IMR-90 (cell line): ENCODE results near the gene CLEC2D. TPM values are rescaled to one million over a fixed set of nuclear protein-coding genes. Genes with fewer than 3 reads are reported as not detected.

Experiments used
- ATAC-seq: fragments of 200-7000 bp; cut with Tn5 transposase; 2 replicates; pipeline ENCODE4 v1.9.1; 2020; ENCODE audit warnings: low read depth, mild to moderate bottlenecking, moderate library complexity
- BruUV-seq: library from RNA; stranded (reverse); fragments of 400-500 nt; replicated peaks from 2 replicates; lab custom pipeline; 2021; lab: Mats Ljungman, UMichigan
- CTCF ChIA-PET: fragments of 300-600 bp; formaldehyde crosslinking; extraction: SDS; loops from one replicate; lab custom pipeline; 2021; ENCODE audit warnings: antibody characterized with exemption; lab: Yijun Ruan, JAX
- POLR2A ChIA-PET: fragments of 300-600 bp; sonication (Branson Sonifier 250); formaldehyde crosslinking; loops from one replicate; lab custom pipeline; 2022; ENCODE audit warnings: antibody characterized with exemption; ENCODE audit not compliant: unreplicated experiment; lab: Charles Lee
- DNase-seq: peaks from one replicate; pipeline ENCODE4 v3.0.0; 2013
- H2AFZ ChIP-seq: replicated peaks from 2 replicates; pipeline ENCODE3; 2013; ENCODE audit warnings: low read length, mild to moderate bottlenecking; ENCODE audit not compliant: poor library complexity
- H2AK5ac ChIP-seq: 2 replicates; pipeline ENCODE4 v1.6.1; 2013; ENCODE audit warnings: low read depth, low read length, inconsistent platforms
- H2AK9ac ChIP-seq: replicated peaks from 2 replicates; pipeline ENCODE3; 2013; ENCODE audit warnings: mild to moderate bottlenecking, low read depth, low read length, moderate library complexity; ENCODE audit not compliant: poor library complexity
- H2BK120ac ChIP-seq: 2 replicates; pipeline ENCODE4 v1.6.1; 2013; ENCODE audit warnings: low read depth, low read length, inconsistent platforms
- H2BK15ac ChIP-seq: 3 replicates; pipeline ENCODE4 v1.6.1; 2013; ENCODE audit warnings: low read depth, low read length, inconsistent platforms
- H2BK20ac ChIP-seq: 2 replicates; pipeline ENCODE4 v1.6.1; 2013; ENCODE audit warnings: low read depth, mild to moderate bottlenecking, inconsistent platforms, low read length, moderate library complexity
- H2BK5ac ChIP-seq: 2 replicates; pipeline ENCODE4 v1.6.1; 2013; ENCODE audit warnings: mild to moderate bottlenecking, low read depth, low read length, inconsistent platforms; ENCODE audit not compliant: poor library complexity, severe bottlenecking
- H3K14ac ChIP-seq: replicated peaks from 2 replicates; pipeline ENCODE4 v1.6.1; 2013; ENCODE audit warnings: low read depth, low read length, inconsistent platforms
- H3K18ac ChIP-seq: 2 replicates; pipeline ENCODE4 v1.6.1; 2013; ENCODE audit warnings: low read depth, low read length, control low read depth
- H3K23ac ChIP-seq: 2 replicates; pipeline ENCODE4 v1.6.1; 2013; ENCODE audit warnings: low read depth, low read length, inconsistent platforms
- H3K27ac ChIP-seq: 2 replicates; pipeline ENCODE4 v1.5.1; 2013; ENCODE audit warnings: mild to moderate bottlenecking, control low read depth, low read length; ENCODE audit not compliant: insufficient read depth
- H3K27me3 ChIP-seq: 2 replicates; pipeline ENCODE4 v1.6.1; 2013; ENCODE audit warnings: low read length; ENCODE audit not compliant: control insufficient read depth, insufficient read depth
- H3K36me3 ChIP-seq: 2 replicates; pipeline ENCODE4 v1.6.1; 2013; ENCODE audit warnings: low read length, mixed read lengths; ENCODE audit not compliant: control insufficient read depth, insufficient read depth
- H3K4ac ChIP-seq: 2 replicates; pipeline ENCODE4 v1.6.1; 2013; ENCODE audit warnings: low read depth, low read length, inconsistent platforms
- H3K4me1 ChIP-seq: 2 replicates; pipeline ENCODE4 v1.6.1; 2013; ENCODE audit warnings: low read length, mixed read lengths; ENCODE audit not compliant: control insufficient read depth, insufficient read depth
- H3K4me2 ChIP-seq: 2 replicates; pipeline ENCODE4 v1.6.1; 2013; ENCODE audit warnings: low read depth, mild to moderate bottlenecking, control low read depth, low read length, moderate library complexity
- H3K4me3 ChIP-seq: 2 replicates; pipeline ENCODE4 v1.5.1; 2013; ENCODE audit warnings: low read depth, mild to moderate bottlenecking, control low read depth, low read length, moderate library complexity; ENCODE audit not compliant: insufficient read depth
- H3K56ac ChIP-seq: 2 replicates; pipeline ENCODE4 v1.6.1; 2013; ENCODE audit warnings: low read length, inconsistent platforms; ENCODE audit not compliant: insufficient read depth; ENCODE audit errors: extremely low read depth
- H3K79me1 ChIP-seq, 2 experiments: 2 replicates each; pipeline ENCODE4 v1.6.1; 2013; ENCODE audit warnings: low read length in 2 of 2, inconsistent platforms in 1 of 2, low read depth in 1 of 2
- H3K9ac ChIP-seq: 2 replicates; pipeline ENCODE4 v1.6.1; 2013; ENCODE audit warnings: low read depth, low read length, control low read depth
- H3K9me1 ChIP-seq: 2 replicates; pipeline ENCODE4 v1.6.1; 2013; ENCODE audit warnings: low read length, inconsistent platforms; ENCODE audit not compliant: insufficient read depth
- H3K9me3 ChIP-seq: 2 replicates; pipeline ENCODE4 v1.6.1; 2013; ENCODE audit warnings: low read length; ENCODE audit not compliant: control insufficient read depth, insufficient read depth
- H4K20me1 ChIP-seq: 2 replicates; pipeline ENCODE4 v1.6.1; 2013; ENCODE audit warnings: low read length, inconsistent platforms; ENCODE audit not compliant: insufficient read depth
- H4K5ac ChIP-seq: 2 replicates; pipeline ENCODE4 v1.6.1; 2013; ENCODE audit warnings: mild to moderate bottlenecking, low read depth, low read length, control low read depth
- H4K8ac ChIP-seq, 2 experiments: 2 replicates each; pipeline ENCODE4 v1.6.1; 2013; ENCODE audit warnings: low read depth in 2 of 2, low read length in 2 of 2, control low read depth in 1 of 2, inconsistent platforms in 1 of 2
- H4K91ac ChIP-seq: 2 replicates; pipeline ENCODE4 v1.6.1; 2013; ENCODE audit warnings: low read depth, low read length, inconsistent platforms; ENCODE audit not compliant: insufficient read depth
- RAD21 ChIP-seq: IDR thresholded peaks from 2 replicates; pipeline ENCODE4 v1.6.1; 2012; ENCODE audit warnings: low read length, improper control_type of control experiment
- RCOR1 ChIP-seq: IDR thresholded peaks from 2 replicates; pipeline ENCODE4 v1.6.1; 2012; ENCODE audit warnings: mild to moderate bottlenecking, low read length, improper control_type of control experiment; ENCODE audit not compliant: insufficient replicate concordance
- SMC3 ChIP-seq: fragments of 150-350 bp; IDR thresholded peaks from 2 replicates; pipeline ENCODE4 v1.6.1; 2016; ENCODE audit warnings: low read depth, mild to moderate bottlenecking, antibody characterized with exemption, low read length, moderate library complexity
- WGBS, 2 experiments: methylation state at CpG; one replicate each; pipeline versions ENCODE4 v1.1.5 to v1.1.7; 2013; ENCODE audit warnings: missing lambda C conversion rate in 2 of 2; ENCODE audit not compliant: insufficient read length in 1 of 2; ENCODE audit errors: extremely low coverage in 2 of 2; 5-methylcytosine and 5-hydroxymethylcytosine counted together
- dilution Hi-C: fragments of 300-500 bp; cut with HindIII; formaldehyde crosslinking; loops from one replicate; pipeline ENCODE4 v1.14.3; 2018; ENCODE audit warnings: low sequenced_read_pairs; ENCODE audit not compliant: unreplicated experiment
- in situ Hi-C: fragments of 300-500 bp; cut with MboI; formaldehyde crosslinking; loops from 3 replicates; pipeline ENCODE4 v1.14.3; 2019; ENCODE audit warnings: low sequenced_read_pairs, inconsistent platforms, mixed read lengths
- intact Hi-C: fragments of 100-400 bp; cut with micrococcal nuclease; formaldehyde crosslinking; loops from 2 replicates; pipeline ENCODE4 v1.10.0; 2022
- polyA plus RNA-seq, 3 experiments: library from polyadenylated mRNA; depleted of rRNA; stranded (reverse); fragments of >200 nt; gene quantifications; 2 replicates each; pipeline ENCODE4 v1.2.3, GENCODE V29; 2012; ENCODE audit warnings: low replicate concordance in 1 of 3
- total RNA-seq: library from RNA; depleted of rRNA; stranded (reverse); fragments of >200 nt; gene quantifications from 2 replicates; pipeline ENCODE4 v1.2.3, GENCODE V29; 2012
- TF ChIP-seq, protein P1 (sequence below): conservative IDR thresholded peaks from 2 replicates; pipeline ENCODE4 v1.5.1; 2012; ENCODE audit warnings: mild to moderate bottlenecking, low read depth, low read length, improper control_type of control experiment

The CLEC2D gene
- total and polyA plus RNA-seq, 2 of the 4 experiments (the other 2 are of a cell fraction), result 0.72 to 1.2 TPM

DNA sequence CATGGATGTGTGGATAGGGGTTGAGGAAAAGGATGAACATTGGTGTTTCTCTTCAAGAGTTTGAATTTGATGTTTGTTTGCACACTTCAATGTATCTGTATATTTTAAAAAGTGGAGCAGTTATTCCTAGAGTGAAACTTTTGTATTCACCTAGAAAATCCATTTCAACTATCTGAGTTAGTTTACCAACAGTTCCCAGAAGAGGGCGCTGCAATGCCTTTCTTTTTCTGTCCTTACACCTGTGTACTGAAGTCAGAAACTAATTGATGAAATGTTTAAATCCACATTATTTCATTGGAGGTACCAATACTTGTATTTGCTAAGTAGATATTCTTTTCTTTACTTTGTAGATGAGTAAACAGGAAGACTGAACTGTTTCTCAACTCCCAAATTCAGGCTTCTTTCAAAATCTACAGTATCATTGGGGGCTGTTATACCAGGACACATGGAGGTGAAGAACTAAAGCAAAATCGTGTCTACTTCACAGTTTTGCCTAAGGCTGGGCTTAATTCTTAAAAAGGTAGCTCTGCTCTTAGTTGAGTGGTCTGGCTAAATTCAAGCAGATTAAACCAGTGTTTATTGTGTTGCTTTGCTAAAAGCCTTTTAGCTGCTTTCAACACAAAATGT, 35.2 kb upstream of the CLEC2D start:
- H3K4me1 ChIP-seq, result no peaks in the 10 kb centered on the region
- CTCF ChIA-PET, result interaction anchor here (0.6 to 2.2 kb wide), 6 partner anchors 66 to 303 kb away, joined by 3 to 9 read pairs (median 4); no protein-coding TSS in a partner anchor
- intact Hi-C loops (loop anchor here (1.0 to 2.0 kb wide), 2 partner anchors 74 to 303 kb away; no protein-coding TSS in a partner anchor), in situ Hi-C loops (loop anchor here (25.0 kb wide), 1 partner anchor 297 kb away; no protein-coding TSS in a partner anchor), dilution Hi-C loops (loop anchor here (10.0 kb wide), 1 partner anchor 71 kb away; no protein-coding TSS in a partner anchor)
- H3K9me3 ChIP-seq, result no peaks in the 10 kb centered on the region
- H3K56ac ChIP-seq, result no peak overlapping the region
- DNase-seq, result peak; percentile 47
- no peak overlapping the region for H2BK5ac ChIP-seq
- H4K8ac ChIP-seq, result no peak overlapping the region
- no peak overlapping the region for H4K91ac ChIP-seq
- H3K79me1 ChIP-seq, result no peaks in the 10 kb centered on the region
- no peak overlapping the region for H2BK120ac ChIP-seq
- H3K14ac ChIP-seq, result no peak overlapping the region
- H3K23ac ChIP-seq, result no peak overlapping the region
- BruUV-seq, result no TSS peak
- WGBS, 2 experiments, result no CpG with 5 or more reads among the region's 2 CpGs
- H4K20me1 ChIP-seq, result no peaks in the 10 kb centered on the region
- no peak overlapping the region for H3K4me2 ChIP-seq
- H4K5ac ChIP-seq, result no peak overlapping the region
- no peak overlapping the region for H3K4me3 ChIP-seq
- H3K18ac ChIP-seq, result no peak overlapping the region
- H3K4ac ChIP-seq, result no peak overlapping the region
- H3K27ac ChIP-seq, result no peak overlapping the region
- no peak overlapping the region for H2BK20ac ChIP-seq
- H3K9me1 ChIP-seq, result no peaks in the 10 kb centered on the region
- H3K36me3 ChIP-seq, result no peaks in the 10 kb centered on the region
- no peak overlapping the region for H2BK15ac ChIP-seq
- no peak overlapping the region for H2AFZ ChIP-seq
- POLR2A ChIA-PET, result no interaction called here
- peak; percentile 76 for TF ChIP-seq SMC3
- no peak for TF ChIP-seq RCOR1
- TF ChIP-seq, protein P1, sequence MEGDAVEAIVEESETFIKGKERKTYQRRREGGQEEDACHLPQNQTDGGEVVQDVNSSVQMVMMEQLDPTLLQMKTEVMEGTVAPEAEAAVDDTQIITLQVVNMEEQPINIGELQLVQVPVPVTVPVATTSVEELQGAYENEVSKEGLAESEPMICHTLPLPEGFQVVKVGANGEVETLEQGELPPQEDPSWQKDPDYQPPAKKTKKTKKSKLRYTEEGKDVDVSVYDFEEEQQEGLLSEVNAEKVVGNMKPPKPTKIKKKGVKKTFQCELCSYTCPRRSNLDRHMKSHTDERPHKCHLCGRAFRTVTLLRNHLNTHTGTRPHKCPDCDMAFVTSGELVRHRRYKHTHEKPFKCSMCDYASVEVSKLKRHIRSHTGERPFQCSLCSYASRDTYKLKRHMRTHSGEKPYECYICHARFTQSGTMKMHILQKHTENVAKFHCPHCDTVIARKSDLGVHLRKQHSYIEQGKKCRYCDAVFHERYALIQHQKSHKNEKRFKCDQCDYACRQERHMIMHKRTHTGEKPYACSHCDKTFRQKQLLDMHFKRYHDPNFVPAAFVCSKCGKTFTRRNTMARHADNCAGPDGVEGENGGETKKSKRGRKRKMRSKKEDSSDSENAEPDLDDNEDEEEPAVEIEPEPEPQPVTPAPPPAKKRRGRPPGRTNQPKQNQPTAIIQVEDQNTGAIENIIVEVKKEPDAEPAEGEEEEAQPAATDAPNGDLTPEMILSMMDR, result peak; percentile 87
- TF ChIP-seq RAD21, result peak; percentile 85
- ATAC-seq, result peak; percentile 62
- H3K9ac ChIP-seq, result no peak overlapping the region
- no peak overlapping the region for H2AK5ac ChIP-seq
- no peaks in the 10 kb centered on the region; the same call in 1 of the 2 replicates for H3K27me3 ChIP-seq
- H2AK9ac ChIP-seq, result no peak overlapping the region
